ENCODE measurements around the gene MAGEB1.

Gene MAGEB1

GRCh38 chrX:30246769-30247489 is at the start of gene MAGEB1:
MAGEB1 (plus strand) TSS chrX:30247146; CDS start chrX:30250494, 3,348 bp downstream.
- DNase-seq = no peak

DNA sequence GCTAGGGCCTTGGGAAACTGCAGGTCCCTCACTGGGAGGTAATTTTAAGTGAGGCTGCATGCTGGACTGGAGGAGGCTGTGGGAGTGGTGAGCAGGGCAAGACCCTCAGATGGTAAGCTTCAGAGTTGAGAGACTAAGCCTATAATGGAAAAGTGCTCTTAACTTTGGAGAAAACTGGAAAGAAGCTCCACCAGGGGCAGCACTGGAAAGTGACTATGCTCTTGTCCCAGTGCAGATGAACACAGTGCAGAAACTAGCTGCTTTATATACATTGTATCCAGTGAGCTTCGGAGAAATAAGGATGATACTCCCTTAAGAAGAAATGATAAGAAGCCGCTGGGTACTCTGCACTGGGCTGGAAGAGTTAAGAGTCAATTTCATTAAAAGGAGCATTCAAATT is 34.8 kb upstream of the MAGEB1 start:
- no peak for DNase-seq

- DNase-seq = no peak
Measured at GRCh38 chrX:30215357-30215843, 31.5 kb upstream of the MAGEB1 start, which contains the start of gene MAGEB2. MAGEB2 (plus strand) TSS chrX:30215563; CDS start chrX:30218581, 3,018 bp downstream.

GRCh38 chrX:30217465-30217864 is 29.5 kb upstream of the MAGEB1 start:
- DNase-seq = no peak

DNA sequence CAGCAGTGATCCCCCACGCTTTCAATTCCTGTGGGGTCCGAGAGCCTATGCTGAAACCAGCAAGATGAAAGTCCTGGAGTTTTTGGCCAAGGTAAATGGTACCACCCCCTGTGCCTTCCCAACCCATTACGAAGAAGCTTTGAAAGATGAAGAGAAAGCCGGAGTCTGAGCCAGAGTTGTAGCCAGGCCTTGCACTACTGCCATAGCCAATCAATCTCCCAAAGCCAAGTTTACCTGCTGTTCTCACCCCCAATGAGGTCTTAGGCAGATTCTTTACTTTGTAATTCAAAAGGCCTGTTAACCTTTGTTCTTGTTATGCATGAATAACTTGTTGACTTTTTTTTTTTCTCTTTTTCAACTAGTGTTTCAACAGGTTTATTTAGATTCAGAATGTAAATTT is 27.6 kb upstream of the MAGEB1 start:
- DNase-seq = no peak

DNA sequence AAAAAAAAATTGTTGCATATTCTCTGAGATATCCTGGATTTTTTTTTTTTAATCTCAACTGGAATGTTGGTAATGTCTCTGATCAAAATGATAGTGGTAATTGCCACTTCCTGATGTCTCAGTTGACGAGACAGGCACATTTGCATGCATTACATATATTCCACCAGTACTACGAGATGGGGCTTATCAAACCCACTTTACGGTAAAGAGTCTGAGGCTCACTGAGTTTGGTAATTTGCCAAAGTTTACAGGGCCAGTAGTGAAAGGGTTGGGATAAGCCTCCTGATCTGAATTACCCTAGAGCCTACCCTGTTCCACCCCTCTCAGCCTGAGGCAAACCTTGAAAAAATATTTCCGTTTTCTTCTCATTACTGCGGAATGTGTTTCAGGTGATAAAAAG is 26.3 kb upstream of the MAGEB1 start:
- DNase-seq = no peak

DNA sequence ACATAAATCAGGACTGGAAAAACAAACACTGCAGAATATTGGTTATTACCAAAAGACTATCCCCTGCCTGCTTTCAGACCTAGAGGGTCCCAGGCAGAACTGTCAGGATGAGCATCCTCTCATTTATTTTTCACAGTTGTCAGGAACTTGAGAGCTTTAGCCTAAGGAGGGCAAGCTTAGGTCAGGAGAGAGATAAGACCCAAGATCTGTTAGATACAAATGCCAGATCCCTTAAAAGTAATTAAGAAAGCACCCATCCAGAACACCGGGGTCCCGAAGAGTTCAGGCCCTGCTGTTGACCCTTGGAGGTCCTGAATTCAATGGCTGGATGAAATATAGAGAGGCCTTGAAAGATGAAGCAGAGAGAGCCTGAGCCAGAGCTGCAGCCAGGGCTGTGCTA is 22.4 kb upstream of the MAGEB1 start:
- no peak for DNase-seq

GRCh38 chrX:30228526-30228925 is 18.4 kb upstream of the MAGEB1 start:
- no peak for DNase-seq

GRCh38 chrX:30230395-30230794 is 16.6 kb upstream of the MAGEB1 start, which contains the start of gene MAGEB3:
MAGEB3 (plus strand) TSS chrX:30230657; CDS start chrX:30235925, 5,268 bp downstream.
- DNase-seq = no peak

GRCh38 chrX:30241724-30242415 is 5.1 kb upstream of the MAGEB1 start, which contains the start of gene MAGEB4:
MAGEB4 (plus strand) TSS chrX:30242000; CDS start chrX:30242136, 136 bp downstream.
- DNase-seq = no peak

GRCh38 chrX:30248854-30249253 is 1.9 kb downstream of the MAGEB1 start:
- no peak for DNase-seq

GRCh38 chrX:30253257-30253656 is 6.3 kb downstream of the MAGEB1 start:
- no peak for DNase-seq

- DNase-seq = no peak
Measured at GRCh38 chrX:30259927-30260326, 13.0 kb downstream of the MAGEB1 start.

GRCh38 chrX:30261012-30261411 is 14.1 kb downstream of the MAGEB1 start:
- no peak for DNase-seq

- no peak for DNase-seq
Measured at GRCh38 chrX:30262763-30263162, 15.8 kb downstream of the MAGEB1 start.

GRCh38 chrX:30270639-30271038 is 23.7 kb downstream of the MAGEB1 start:
- no peak for DNase-seq

DNA sequence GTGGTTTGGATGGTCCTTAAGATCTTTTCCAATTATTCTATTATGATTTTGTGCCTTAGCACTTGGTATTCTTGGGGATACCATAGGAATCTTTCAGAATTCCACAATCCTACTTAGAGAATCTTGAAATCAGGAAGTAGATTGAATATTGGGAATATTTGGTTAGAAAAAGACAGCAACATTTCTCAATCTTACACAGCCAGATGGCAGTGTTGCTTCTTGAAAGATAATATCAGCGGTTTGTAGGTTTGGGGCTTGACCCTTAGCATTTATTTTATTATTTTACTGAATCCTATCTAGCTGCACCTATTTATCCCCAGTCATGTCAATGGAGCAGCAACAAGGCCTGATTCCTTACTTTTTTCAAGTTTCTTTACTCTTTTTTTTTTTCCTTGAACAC is 28.6 kb downstream of the MAGEB1 start:
- no peak for DNase-seq

- no peak for DNase-seq
Measured at GRCh38 chrX:30278365-30278764, 31.4 kb downstream of the MAGEB1 start.

DNA sequence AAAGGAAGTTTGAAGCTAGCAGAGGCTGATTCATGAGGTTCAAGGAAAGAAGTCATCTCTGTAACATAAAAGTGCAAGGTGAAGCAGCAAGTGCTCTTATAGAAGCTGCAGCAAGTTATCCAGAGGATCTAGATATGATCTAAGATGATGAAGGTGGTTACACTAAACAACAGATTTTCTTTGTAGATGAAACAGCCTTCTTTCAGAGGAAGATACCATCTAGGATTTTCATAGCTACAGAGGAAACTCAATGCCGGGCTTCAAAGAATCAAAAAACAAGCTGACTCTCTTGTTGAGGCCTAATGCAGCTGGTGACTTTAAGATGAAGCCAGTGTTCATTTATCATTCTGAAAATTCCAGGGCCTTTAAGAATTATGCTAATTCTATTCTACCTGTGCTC is 33.5 kb downstream of the MAGEB1 start:
- no peak for DNase-seq

DNA sequence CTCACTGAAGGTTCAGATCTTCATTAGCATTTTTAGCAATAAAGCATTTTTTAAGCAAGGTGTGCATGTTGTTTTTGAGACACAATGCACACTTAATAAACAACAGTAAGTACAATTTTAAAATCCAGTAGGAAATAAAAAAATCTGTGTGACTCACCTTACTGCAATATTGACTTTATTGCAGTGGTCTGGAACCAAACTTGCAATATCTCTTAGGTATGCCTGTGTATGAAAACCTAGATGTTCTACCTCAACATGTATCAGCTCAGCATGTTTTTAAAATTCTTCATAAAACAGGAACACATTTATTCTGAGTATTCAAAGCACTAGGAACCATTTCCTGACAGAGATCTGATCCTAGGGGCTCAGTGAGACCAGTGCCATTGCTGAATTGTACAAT is 35.6 kb downstream of the MAGEB1 start:
- no peak for DNase-seq

DNA sequence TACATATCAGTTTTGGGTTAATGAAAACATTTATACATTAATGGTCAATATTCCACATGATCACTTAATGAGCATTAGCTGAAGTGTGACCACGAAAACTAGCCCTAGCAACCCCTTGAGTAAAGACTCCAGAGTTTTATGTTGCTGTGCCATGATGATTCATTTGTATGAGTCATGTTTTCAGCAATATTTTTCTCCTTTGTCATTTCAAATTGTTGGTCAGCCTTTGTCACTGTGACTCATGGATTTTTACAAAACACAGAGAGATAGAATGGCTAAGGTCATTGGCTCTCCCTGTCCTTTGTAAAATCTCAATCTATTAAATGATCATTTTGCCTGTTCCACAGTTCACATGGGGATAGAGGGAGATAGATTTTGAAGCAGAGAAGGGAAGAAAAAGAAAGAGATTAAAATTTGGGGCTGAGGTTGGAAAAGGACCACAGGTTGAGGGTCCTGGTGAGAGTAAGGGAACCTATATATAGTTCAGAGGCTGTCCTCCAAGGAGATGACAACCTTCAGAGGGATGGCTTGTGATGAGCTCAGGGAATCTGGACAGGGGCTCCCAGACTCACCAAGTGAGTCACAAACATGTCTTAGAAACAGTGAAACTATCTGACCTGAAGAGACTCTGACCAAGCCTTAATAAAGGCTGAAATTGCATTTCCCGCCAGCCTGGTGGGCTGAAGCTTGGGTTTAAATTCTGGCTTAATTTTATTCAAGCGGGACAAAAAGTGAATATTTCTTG is 36.7 kb downstream of the MAGEB1 start:
- DNase-seq = no peak

GRCh38 chrX:30296408-30297254 is 49.7 kb downstream of the MAGEB1 start:
- no peak for DNase-seq
